Calu3 (cell line): Measurements from ENCODE around the gene MSI2. TPM values are rescaled to one million over a fixed set of nuclear protein-coding genes. Genes with fewer than 3 reads are reported as not detected.
A peak's percentile ranks its signal among the peaks of the same experiment; 100 is the strongest.

Source experiments
- BruUV-seq: library from RNA; stranded (reverse); fragments of 400-500 nt; replicated peaks from 2 replicates; lab custom pipeline; 2021; lab: Mats Ljungman, UMichigan
- CTCF ChIA-PET: fragments of 300-600 bp; sonication (Branson Sonifier 250); formaldehyde crosslinking; loops from one replicate; lab custom pipeline; 2022; ENCODE audit warnings: antibody characterized with exemption; lab: Charles Lee
- DNase-seq: peaks from one replicate; pipeline ENCODE4 v3.0.0; 2022
- H3K27ac Mint-ChIP-seq: one replicate; pipeline ENCODE4 v1.8.0; 2022; ENCODE audit warnings: mixed read lengths; ENCODE audit not compliant: unreplicated experiment
- H3K27me3 Mint-ChIP-seq: one replicate; pipeline ENCODE4 v1.8.0; 2022; ENCODE audit warnings: mixed read lengths; ENCODE audit not compliant: unreplicated experiment
- H3K36me3 Mint-ChIP-seq: one replicate; pipeline ENCODE4 v1.8.0; 2022; ENCODE audit warnings: mild to moderate bottlenecking, moderate library complexity, mixed read lengths; ENCODE audit not compliant: insufficient read depth, unreplicated experiment
- H3K4me1 Mint-ChIP-seq: one replicate; pipeline ENCODE4 v1.8.0; 2022; ENCODE audit warnings: mild to moderate bottlenecking, low read depth, mixed read lengths; ENCODE audit not compliant: unreplicated experiment
- H3K4me3 Mint-ChIP-seq: one replicate; pipeline ENCODE4 v1.8.0; 2022; ENCODE audit warnings: mild to moderate bottlenecking, low read depth, moderate library complexity, mixed read lengths; ENCODE audit not compliant: unreplicated experiment
- H3K9me3 Mint-ChIP-seq: one replicate; pipeline ENCODE4 v1.8.0; 2022; ENCODE audit warnings: low read depth, mixed read lengths; ENCODE audit not compliant: unreplicated experiment
- CTCF ChIP-seq: fragments of 200-600 bp; IDR thresholded peaks from one replicate; pipeline ENCODE4 v1.8.0; 2022; ENCODE audit warnings: antibody characterized with exemption; ENCODE audit not compliant: unreplicated experiment
- intact Hi-C: fragments of 100-400 bp; cut with micrococcal nuclease; formaldehyde crosslinking; loops from one replicate; pipeline ENCODE4 v1.10.0; 2022; ENCODE audit not compliant: unreplicated experiment
- total RNA-seq: library from RNA; stranded (reverse); gene quantifications from 2 replicates; pipeline ENCODE4 v1.2.3, GENCODE V29; 2022

The MSI2 gene
- total RNA-seq, 1 experiment from 2014 or later = 66.4 TPM

GRCh38 chr17:57338257-57338914 is 82.1 kb downstream of the MSI2 start:
- CTCF ChIA-PET = no interaction called here
- TF ChIP-seq CTCF = no peak
- no peaks in the 10 kb centered on the region for H3K9me3 Mint-ChIP-seq
- H3K4me1 Mint-ChIP-seq = no peaks in the 10 kb centered on the region
- H3K36me3 Mint-ChIP-seq = no peaks in the 10 kb centered on the region
- no TSS peak for BruUV-seq
- H3K4me3 Mint-ChIP-seq = no peak overlapping the region
- H3K27me3 Mint-ChIP-seq = no peaks in the 10 kb centered on the region
- intact Hi-C loops = no loop called here
- DNase-seq = no peak
- no peak overlapping the region for H3K27ac Mint-ChIP-seq

- H3K4me3 Mint-ChIP-seq = no peak overlapping the region
- no peak for DNase-seq
- no TSS peak for BruUV-seq
- no peak for TF ChIP-seq CTCF
- no peaks in the 10 kb centered on the region for H3K9me3 Mint-ChIP-seq
- CTCF ChIA-PET = no interaction called here
- no peaks in the 10 kb centered on the region for H3K36me3 Mint-ChIP-seq
- H3K27me3 Mint-ChIP-seq = no peaks in the 10 kb centered on the region
- H3K27ac Mint-ChIP-seq = no peak overlapping the region
- no peaks in the 10 kb centered on the region for H3K4me1 Mint-ChIP-seq
- intact Hi-C loops = no loop called here
Measured at GRCh38 chr17:57340160-57340981, 84.0 kb downstream of the MSI2 start.

GRCh38 chr17:57341611-57342540 is 85.6 kb downstream of the MSI2 start:
- H3K27ac Mint-ChIP-seq = no peak overlapping the region
- no peaks in the 10 kb centered on the region for H3K27me3 Mint-ChIP-seq
- H3K9me3 Mint-ChIP-seq = no peaks in the 10 kb centered on the region
- CTCF ChIA-PET = no interaction called here
- no peak for DNase-seq
- no peaks in the 10 kb centered on the region for H3K36me3 Mint-ChIP-seq
- intact Hi-C loops = no loop called here
- no peak for TF ChIP-seq CTCF
- no TSS peak for BruUV-seq
- no peak overlapping the region for H3K4me3 Mint-ChIP-seq
- no peaks in the 10 kb centered on the region for H3K4me1 Mint-ChIP-seq

- H3K27ac Mint-ChIP-seq = peak overlapping the region; percentile 37
- no peaks in the 10 kb centered on the region for H3K4me1 Mint-ChIP-seq
- intact Hi-C loops = no loop called here
- no peak for TF ChIP-seq CTCF
- H3K27me3 Mint-ChIP-seq = no peaks in the 10 kb centered on the region
- CTCF ChIA-PET = no interaction called here
- DNase-seq = no peak
- no TSS peak for BruUV-seq
- no peaks in the 10 kb centered on the region for H3K36me3 Mint-ChIP-seq
- no peak overlapping the region for H3K4me3 Mint-ChIP-seq
- no peaks in the 10 kb centered on the region for H3K9me3 Mint-ChIP-seq
Measured at GRCh38 chr17:57342963-57343589, 86.8 kb downstream of the MSI2 start.
